GM19397 (cell line): ENCODE data around the gene MERTK.
"Not testable (repeated sequence)": the region's sequence is repeated elsewhere in the genome, so short reads cannot be mapped to it uniquely, and the experiment has no call there.

Source experiments
- ATAC-seq: cut with Tn5 transposase; IDR thresholded peaks from one replicate; pipeline ENCODE4 v1.9.1; 2021; ENCODE audit warnings: mild to moderate bottlenecking, moderate library complexity; ENCODE audit not compliant: unreplicated experiment

The MERTK gene

DNA sequence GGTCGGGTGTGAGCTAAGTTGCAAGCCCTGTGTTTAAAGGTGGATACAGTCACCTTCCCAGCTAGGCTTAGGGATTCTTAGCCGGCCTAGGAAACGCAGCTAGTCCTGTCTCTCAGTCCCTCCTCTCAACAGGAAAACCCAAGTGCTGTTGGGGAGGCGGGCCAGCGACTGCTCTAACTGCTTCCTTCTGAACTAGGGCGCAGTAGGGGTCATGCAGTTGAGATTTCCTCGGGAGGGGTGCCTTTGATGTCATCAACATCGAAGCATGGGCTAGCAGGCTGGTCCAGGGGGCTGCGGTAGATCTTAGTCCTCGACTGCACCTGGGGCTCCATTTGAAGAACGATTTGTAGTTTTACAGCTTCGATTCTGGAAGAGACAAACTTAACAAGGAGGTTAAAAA, 141.1 kb downstream of the MERTK start:
- not testable (repeated sequence) for ATAC-seq

DNA sequence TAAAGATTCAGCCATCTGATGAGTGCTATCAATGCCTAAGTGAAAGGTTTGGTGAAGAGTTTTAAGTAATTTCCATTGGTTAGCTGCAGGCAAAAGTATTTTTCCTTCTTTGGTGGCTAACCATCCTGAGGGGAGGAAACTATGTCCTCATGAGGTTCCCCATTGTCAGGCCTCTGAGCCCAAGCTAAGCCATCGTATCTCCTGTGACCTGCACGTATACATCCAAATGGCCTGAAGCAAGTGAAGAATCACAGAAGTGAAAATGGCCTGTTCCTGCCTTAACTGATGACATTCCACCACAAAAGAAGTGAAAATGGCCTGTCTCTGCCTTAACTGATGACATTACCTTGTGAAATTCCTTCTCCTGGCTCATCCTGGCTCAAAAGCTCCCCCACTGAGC, 141.7 kb downstream of the MERTK start:
- not testable (repeated sequence) for ATAC-seq

DNA sequence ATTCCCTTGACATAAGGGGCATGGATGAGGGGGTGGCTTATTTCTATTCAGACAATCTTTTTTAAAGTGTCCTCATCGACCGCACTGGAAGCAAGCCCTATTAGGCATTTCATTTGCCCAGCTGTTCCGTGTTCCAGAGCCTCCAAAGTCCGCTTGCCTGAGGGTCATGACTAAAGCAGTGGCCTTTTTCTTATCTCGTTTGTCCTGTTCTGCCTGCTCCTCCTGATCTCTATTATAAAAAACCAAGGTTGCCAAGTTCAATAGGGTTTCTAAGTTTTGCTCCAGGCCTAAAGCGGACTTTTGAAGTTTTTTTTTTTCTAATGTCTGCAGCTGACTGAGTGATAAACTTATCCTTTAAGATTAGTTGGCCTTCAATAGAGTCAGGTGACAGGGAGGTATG, 143.1 kb downstream of the MERTK start:
- not testable (repeated sequence) for ATAC-seq

DNA sequence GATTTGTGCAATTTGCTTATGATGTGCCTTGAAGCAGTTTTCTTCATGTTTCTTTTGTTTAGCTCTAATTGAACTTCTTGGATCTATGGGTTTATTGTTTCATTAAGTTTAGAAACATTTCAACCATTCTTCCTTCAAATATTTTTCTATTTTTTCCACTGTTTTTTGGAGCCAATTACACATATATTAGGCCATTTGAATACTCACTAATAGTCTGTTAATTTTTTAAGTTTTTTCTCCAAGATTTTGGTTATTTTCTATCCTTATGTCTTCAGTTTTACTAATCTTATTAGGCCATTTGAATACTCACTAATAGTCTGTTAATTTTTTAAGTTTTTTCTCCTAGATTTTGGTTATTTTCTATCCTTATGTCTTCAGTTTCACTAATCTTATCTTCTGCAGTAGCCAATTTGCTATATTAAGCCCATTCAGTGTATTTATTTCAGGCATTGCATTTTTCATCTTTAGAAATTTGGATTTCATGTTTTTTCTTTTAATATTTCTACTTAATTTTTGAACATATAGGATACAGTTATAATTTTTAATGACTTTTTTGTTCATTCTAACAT, 147.1 kb downstream of the MERTK start:
- no peak for ATAC-seq

DNA sequence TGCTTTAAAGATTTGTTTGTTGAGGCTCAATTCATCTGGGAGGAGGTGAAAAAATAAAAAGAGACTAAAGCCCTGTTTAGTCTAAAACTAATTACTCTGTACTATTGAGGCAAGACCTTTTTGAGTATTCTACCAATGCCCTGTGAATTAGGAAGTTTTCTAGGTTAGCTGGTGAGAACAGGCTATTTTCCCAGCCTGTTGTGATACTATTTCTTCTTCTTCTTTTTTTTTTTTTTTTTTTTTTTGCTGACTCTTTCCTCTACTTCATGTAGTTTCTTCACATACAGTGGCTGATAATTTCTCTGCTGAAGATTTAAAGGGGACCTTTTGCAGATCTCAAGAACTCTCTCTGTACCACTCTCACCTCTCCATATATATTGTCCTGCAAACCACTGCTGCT, 147.8 kb downstream of the MERTK start:
- no peak for ATAC-seq

DNA sequence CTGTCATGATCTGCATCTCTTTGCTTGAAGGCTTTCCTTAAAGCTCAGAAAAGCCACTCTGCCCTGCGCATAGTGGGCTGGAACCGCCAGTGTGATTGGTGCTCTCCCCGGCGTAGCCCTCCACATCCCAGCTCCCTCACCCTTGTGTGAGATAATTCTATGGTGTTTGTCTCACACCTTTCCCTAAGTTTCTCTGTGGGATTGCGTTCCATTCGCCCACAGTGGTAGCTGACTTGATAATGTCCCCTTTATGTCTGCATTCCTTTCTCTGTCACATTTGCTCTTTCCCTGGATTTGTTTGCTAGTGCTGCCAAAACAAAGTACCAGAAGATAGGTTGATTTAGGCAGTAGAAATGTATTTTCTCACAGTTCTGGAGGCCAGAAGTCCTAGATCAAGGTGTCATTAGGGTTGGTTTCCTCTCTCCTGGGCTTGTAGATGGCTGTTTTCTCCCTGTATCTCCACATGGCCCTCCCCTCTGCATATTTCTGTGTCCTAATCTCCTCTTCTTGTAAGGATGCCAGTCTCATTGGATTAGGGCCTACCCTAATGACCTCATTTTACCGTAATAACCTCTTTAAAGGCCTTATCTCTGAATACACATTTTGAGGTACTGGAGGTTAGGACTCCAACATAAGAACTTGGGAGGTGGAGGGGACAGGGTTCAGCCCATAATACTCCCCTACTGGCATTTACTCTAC, 149.3 kb downstream of the MERTK start:
- no peak for ATAC-seq

DNA sequence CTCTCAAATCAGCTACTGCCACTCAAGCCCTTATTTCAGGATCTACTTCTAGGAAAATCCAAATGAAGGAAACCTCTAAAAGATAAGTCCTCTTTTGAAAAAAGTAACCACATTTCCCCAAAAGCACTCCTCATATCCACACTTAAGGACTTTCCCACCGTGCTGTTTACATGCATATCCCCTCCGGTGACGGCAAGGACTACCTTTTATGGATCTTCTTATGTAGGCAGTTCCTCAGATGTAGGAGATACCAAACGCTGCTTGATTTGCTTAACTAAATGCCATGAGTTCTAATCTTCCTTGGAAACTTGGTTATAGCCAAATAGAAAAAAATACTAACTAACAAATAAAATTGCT, 149.8 kb downstream of the MERTK start:
- ATAC-seq = no peak

DNA sequence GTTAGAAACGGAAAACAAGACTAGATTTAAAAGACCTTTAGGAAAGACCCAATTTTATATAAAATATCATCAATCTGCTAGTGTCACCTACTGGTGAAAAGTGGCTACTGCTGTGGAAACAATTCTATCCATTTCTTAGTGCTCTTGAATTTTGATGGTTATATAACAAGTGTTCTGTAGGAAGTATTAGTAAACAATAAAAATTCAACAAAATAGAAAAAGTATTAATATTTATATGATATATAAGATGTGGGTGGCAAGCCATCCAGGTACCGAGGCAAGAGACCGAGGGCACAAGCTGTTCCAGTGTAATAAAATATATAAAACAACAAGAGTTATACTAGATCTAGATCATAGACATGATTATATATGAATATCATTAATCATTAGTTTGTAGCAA, 150.5 kb downstream of the MERTK start:
- ATAC-seq = no peak

DNA sequence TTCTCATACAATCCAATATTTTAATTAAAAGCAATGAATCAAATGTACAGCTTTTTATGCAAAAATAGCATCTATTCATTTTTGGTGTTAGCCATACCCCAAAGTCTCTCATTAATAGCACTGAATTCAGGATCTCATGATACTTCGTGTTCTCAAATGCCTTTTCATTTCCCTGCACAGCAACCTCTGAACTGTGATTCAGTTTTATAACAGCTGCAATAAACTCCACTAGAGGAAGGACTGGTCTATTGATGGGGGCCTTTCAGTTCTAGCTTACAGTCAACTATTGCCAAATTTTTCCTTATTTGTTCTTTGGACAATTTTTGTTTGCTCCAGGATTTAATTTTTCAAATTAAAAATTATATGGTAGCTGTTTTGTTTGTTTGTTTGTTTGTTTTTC, 151.9 kb downstream of the MERTK start:
- no peak for ATAC-seq

DNA sequence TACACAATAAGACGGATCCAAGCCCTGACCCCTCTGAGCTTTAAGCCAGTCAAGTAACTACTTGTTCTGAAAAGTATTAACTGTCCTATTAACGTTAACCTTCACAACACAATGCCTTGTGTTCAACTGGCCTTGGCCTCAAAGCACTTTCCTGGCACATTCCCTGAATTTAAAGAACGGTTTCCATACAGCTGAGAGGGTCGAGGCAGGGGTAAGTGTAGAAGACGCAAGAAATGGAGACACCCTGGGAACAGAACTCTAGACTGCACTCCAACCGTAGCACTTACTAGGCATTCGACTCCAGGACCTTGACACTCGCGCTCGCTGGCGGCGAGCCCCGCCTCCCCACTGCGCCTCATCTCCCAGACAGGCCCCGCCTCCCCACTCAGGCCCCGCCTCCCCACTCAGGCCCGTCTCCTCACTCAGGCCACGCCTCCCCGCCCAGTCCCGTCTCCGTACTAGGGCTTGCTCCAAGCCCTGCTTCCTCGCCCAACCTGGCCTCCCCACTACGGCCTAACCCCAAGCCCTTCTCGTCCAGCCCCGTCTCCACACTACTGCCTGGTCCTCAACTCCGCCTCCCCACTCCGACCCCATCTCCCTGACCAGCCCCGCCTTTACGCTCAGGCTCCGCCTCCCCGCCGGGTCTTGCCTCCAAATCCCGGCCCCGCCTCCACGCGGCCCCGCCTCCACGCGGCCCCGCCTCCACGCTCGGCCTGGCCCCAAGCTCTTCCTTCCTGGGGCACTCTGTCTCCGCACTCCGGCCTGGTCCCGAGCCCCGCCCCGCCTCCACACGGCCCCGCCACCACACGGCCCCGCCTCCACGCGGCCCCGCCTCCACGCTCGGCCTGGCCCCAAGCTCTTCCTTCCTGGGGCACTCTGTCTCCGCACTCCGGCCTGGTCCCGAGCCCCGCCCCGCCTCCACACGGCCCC, 155.8 kb downstream of the MERTK start:
- ATAC-seq = peak; percentile 63

DNA sequence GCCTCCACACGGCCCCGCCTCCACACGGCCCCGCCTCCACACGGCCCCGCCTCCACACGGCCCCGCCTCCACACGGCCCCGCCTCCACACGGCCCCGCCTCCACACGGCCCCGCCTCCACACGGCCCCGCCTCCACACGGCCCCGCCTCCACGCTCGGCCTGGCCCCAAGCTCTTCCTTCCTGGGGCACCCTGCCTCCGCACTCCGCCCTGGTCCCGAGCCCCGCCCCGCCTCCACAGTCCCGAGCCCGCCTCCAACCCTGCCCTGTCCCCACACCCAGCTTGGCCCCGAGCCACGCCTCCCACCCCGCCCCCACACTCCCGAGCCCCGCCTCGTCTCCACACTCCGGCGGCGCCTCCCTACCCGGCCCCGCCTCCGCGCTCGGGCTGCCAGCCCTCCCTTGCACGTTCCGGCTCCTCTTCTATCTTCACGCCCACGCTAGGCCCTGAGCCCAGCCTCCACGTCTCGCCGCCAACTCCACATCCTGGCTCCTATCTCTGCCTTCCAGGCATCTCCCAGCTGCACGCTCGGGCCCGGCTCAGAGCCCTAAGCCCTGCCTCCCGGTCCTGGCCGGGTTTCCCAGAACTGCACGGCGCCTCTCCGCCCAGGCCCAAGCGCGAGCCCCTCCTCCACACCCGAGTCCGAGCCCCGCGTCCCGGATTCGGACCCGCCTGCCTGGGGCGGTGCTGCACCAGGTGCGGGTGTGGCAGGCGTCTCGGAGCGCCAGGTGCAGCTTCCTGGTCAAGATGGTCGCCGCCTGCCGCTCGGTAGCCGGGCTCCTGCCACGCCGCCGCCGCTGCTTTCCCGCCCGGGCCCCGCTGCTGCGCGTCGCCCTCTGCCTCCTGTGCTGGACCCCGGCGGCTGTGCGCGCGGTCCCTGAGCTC, 156.7 kb downstream of the MERTK start, which contains the start of gene TMEM87B:
TSS of gene TMEM87B (plus strand) at position 423 of the 883 bp plus-strand sequence. CDS start at position 746, 323 bp downstream.
- ATAC-seq = peak; percentile 63

DNA sequence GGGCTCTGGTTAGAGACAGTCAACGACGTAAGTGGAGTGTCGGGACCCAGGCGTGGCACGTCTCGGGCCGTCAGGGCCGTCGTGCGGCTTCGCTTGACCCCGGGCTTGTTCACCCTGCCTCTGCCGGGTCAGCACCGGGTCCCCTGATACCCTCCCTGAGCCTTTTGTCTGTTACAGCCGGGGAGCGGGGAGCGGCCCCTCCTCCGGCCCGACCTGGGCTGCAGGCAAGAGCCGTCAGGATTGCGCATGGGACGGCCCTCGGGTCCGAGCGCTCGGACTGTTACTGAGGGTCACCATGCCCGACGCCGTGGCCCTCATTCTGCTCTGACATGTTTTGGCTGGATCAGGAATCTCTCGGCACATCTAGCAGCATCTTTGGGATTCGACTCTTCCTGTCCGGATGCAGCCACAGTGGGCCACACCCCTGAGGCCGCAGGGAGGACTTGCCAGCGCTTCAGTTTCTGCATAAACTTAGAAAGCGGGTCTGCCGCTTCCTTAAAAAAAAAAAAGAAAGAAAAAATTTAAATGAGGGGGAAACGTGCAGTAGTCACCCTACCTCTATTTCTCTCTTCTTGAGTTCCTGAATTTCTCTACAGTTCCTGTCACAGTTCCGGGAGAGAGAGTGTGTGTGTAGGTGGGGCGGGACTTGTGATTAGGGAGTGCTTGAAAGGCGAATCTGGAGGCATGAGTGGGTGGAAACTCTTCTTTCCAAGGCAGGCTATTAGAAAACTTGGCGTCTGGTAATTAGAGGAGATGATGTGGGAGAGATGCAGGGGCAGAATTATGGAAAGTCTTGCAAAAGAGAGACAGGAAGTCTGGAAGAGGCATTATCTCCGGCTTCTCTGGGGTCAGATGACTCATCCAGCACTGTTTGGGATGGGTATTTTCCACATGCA, 157.6 kb downstream of the MERTK start:
- no peak for ATAC-seq

DNA sequence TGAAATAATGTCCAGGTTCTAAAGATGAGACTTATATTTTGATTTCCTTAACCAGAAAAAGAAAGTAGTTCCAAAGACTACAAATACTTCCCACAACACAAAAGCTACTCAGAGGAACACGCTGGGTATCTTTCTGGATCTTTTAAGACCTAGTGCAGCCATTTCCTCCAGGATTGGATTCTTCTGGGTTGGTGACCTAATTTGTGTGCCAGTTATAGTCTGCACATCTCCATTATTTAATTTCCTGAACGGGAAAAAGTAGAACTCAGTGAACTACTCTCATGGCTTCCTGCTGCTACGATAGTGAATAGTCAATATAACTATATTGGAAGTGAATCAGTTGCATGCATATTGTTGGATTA, 158.2 kb downstream of the MERTK start:
- ATAC-seq = no peak

DNA sequence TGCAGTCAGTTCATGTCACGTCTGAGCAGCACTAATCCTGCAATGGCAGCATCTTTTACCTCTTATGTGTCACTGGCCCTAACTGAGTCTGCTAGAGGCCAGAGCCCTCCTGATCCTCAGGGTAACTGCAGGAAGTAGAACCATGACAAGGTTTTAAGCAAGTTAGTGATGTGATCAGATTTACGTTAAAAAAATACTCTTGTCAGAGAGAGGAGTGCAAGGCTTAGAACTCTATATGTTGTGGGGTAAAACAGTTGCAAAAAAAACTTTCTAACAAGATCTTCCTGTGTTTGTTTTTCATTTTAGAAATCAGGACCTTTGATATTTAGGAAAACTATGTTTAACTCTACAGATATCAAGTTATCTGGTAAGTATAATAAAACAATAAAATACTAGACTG, 161.3 kb downstream of the MERTK start:
- no peak for ATAC-seq

DNA sequence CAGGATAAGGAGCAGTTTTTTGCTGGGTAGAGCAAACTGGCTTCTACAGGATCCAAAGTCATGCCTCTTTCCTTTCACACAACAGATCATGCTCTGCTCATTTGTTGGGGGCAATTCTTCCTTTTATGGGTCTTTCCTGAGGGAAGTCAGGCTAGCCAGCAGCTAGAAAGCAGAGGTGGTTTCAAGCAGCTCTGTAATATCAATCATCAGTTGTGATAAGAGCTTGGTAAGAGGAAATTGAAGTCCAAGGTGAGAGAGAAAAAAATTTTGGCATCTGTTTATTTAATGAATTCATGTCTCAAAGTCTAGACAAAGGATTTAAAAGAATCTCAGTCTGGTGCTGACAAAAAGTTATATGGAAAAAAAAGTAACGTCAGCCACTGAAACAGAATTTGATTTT, 162.9 kb downstream of the MERTK start:
- no peak for ATAC-seq

DNA sequence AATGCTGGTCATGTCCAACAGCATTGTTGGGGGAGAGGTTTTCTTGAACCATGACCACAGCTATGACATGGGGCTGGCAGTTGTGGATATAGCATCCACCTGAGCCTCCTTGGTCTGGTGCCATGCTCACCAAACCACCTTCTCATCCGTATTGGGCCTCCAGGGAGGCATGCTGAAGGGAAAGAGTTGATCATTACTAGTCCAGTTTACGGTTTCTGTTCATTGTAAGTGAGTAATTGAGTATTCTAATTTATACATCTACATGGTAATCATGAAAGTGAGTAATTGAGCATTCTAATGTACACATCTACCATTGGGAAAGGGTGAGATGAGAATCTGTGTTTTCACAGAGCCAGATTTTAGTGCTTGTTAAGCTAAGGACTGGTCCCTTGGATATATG, 163.4 kb downstream of the MERTK start:
- ATAC-seq = no peak

DNA sequence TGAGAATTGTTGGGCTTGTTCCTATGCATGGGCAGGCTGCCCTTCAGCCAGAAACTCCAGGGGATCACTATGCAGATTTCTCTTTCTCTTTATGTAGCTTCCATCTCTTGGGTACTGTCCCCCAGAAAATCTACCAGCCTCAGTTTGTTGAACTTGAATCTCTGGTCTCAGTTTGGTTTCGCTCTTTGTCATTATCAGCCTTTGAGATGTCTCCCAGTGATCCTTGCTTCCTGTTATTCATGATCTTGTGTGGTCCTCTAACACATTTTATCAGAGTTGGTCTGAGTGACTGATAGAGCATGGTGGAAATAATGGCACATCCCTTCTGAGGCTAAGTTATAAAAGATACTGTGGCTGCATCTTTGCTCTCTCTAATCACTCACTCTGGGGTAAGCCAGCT, 164.5 kb downstream of the MERTK start:
- ATAC-seq = no peak

DNA sequence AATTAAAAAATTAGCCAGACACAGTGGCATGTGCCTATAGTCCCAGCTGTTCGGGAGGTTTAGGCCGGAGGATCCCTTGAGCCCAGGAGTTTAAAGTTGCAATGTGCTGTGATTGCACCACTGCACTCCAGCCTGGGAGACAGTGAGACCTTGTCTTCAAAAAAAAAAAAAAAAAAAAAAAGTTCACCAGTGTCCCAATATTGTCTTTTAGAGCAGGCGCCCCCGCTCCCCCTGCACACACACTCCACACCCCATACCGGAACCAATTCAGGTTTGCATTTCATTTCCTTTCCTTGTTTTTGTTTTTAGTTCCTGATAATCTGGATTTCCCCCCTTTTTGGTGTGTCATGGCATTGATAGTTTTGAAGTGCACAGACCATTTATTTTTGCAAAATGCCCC, 167.1 kb downstream of the MERTK start:
- ATAC-seq = no peak

DNA sequence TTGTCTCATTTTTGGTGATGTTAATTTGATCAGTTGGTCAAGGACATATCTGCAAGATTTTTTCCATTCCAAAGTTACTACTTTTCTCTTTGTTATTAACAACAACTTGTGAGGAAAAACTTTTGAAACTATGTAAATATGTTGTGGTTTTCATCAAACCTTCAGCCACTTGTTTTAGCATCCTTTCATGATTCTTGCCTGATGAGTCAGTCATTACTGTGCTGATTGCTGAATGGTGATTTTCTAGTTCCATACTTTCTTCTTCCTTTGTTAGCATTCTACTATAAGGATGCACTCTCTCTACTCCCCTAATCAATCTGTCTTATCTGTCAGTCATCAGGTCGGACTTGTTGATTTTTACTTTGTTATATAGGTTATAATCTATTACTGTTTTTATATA, 167.6 kb downstream of the MERTK start:
- no peak for ATAC-seq

DNA sequence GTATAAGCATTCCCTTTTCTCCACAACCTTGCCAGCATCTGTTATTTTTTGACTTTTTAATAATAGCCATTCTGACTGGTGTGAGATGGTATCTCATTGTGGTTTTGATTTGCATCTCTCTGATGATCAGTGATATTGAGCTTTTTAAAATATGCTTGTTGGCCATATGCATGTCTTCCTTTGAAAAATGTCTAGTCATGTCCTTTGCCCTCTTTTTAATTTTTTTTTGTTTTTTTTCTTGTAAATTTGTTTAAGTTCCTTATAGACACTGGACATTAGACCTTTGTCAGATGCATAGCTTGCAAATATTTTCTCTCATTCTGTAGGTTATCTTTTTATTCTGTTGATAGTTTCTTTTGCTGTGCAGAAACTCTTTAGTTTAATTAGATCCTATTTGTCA, 171.4 kb downstream of the MERTK start:
- ATAC-seq = not testable (repeated sequence)
